GM18502 (cell line): ENCODE data around the gene KCTD1.

Experiments
- ATAC-seq: cut with Tn5 transposase; IDR thresholded peaks from one replicate; pipeline ENCODE4 v1.9.1; 2021; ENCODE audit warnings: mild to moderate bottlenecking; ENCODE audit not compliant: unreplicated experiment, poor library complexity

The KCTD1 gene

DNA sequence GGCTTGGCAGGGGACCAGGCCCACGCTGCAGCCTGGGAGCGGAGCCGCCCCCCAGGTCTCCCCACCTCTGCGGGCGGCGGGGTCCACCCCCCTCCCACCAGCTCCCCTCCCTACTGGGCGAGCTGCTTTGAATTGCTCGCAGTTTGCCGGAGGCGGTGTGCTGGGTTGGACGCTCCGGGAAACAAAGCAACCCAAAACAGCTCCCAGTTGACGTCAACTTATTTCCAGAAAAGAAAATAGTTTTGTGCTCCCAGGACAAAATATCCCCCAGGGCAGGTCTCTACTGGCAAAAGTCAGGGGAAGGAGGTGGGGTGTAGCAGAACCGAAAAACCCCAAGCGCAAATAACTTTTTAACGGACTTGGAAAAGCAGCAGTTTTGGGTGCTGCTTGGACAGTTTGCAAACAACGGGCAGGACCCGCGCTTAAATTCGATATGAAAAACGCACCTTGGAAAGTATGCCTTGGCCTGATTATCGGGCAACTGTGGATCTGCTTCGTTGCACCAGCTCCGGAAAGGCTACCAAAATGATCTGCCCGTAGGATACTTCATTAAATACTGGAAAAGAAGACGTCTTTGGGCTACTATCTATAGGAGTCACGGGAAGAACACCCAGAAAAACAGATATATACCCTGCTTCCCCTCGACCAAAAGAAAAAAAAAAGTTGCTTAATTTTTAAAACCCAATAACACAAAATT lies 2.8 kb upstream of the KCTD1 start:
- no peak for ATAC-seq

- peak; percentile 21 for ATAC-seq
Measured at GRCh38 chr18:26549263-26550094, 1.1 kb upstream of the KCTD1 start.

- ATAC-seq: peak; percentile 63
Measured at GRCh38 chr18:26547646-26548414, 523 bp downstream of the KCTD1 start.

GRCh38 chr18:26546875-26547645 lies 1.3 kb downstream of the KCTD1 start:
- ATAC-seq: no peak

- ATAC-seq: no peak
Measured at GRCh38 chr18:26546170-26546874, 2.0 kb downstream of the KCTD1 start.

DNA sequence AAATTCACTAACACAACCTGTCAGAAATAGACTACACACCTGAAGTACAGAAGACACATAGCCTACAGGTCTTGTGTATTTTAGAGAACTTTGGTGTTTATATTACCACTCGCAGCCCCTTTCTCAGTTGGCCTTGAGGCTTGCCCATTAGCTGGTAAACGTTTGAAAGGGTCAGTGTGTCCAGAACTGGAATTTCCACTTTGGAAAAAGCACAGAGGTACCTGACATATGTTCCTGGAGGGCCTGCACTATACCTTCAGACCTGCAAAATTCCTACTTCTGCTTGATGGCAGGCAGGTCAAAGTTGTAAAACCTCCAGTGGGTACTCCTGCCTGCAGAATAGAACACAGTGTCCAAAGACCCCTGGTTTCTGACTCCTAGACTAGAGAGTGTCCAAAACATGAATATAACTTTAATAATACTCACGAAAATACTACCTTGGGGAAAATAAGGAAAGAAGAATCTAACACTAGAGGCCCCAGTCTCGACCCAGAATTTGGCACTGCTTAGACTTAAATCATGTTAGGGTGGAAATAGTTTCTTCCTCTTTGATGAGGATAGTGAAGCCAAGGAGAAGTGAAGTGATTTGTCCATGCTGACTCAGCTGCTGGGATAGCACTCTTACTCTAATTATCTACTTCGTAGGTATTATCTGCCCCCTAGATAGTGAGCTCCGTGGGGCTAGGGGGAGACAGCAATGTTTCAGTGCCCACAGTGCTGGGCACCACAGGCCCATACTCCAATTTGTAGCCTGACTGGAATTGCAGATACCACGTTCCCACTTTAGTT lies 2.8 kb downstream of the KCTD1 start:
- ATAC-seq: no peak

DNA sequence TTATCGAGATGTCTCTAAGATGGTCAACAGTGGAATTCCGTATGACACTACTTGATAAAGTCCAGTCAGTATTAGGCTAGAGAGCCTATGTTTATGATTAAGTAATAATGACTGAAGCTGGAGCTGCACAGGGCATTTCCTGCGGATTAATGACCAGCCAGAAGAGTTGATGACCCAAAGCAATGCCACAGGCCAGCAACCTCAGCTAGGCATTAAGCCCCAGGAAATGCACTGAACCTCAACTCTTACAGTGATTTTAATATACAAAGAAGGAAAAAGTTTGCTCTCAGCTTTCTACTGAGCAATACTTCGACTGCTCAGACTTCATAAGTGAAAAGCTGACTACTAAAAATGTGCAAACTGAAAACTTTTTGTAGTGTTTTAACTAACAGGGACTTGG lies 3.9 kb downstream of the KCTD1 start:
- ATAC-seq: no peak

DNA sequence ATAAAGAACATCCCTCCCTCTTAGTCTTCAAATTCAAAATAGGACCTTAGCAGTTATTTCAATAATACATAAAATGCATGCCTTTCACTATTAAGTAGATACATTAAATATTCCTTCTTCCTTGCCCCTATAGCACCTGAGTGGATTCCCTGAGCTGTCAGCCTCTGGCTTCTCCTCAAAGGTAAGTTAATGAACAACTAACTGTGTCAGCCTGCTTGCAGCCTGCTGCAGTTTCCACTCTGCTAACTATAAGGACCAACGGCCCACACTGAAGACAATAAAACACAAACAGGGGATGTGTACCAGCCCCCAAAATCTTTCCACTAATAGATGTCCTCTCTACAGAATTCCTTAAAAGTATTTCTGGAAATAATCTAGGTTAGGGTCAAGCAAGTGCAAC lies 5.0 kb downstream of the KCTD1 start:
- no peak for ATAC-seq

DNA sequence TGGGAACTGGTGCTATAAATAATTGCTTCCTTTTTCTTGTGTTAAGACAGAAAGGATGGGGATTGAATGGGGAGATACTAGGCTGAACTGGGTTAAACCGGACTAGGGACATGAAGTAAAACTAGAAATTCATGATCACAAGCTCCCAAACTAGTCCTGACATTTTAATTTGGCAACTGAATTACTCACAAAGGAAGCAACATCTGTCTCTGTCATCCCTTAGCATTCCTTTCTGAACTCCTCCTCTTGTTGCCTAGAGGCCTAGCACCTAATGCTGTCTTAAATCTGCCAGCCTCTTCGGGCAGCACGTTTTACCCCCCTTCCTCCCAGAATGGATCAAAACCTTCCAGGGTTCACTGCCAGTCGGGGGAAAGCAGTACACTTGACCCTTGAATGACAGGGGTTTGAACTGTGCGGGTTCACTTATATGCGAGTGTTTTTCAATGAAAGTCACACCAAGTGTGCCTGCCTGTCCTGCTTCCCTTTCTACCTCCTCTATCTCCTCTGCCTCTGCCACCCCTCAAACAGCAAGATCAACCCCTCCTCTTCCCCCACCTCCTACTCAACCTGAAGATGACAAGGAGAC lies 8.2 kb downstream of the KCTD1 start:
- no peak for ATAC-seq

DNA sequence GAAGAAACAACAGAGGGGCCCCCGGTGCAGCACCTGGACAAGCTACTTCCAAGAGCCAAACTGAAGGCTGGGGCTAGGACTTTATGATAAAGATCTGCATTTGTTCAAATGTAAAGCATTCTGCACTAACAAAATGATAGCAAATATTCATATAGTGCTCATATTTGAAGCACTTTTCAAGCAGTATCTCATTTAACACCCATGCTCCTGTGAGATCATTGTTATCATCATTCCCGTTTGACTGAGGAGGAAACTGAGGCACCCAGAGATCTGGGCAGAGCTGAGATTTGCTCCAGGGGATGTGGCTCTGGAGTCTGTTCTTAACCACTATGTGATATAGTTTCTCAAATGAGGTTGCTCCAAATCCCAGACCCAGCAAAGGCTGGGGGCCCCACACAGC lies 9.8 kb downstream of the KCTD1 start:
- no peak for ATAC-seq

- ATAC-seq: no peak
Measured at GRCh38 chr18:26536664-26537063, 11.7 kb downstream of the KCTD1 start.

DNA sequence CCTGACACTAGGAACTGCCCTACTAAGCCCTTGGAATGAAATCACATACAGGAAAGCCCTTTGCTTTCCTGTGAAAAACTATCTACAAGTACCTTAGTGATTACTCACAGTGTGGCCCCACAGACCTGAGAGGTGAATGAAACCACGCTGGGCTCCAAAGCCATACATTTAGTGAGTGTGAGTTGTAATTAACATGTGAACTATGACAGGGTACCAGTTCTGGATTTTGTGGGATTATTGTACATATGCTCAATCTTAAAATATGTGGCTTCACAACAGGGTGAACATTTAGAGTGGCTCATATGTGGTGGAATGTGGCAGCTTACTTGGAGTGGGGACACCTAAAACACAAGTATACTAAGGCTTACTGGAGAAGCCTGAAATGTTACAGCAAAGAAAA lies 12.3 kb downstream of the KCTD1 start:
- ATAC-seq: no peak

- no peak for ATAC-seq
Measured at GRCh38 chr18:26535630-26536029, 12.7 kb downstream of the KCTD1 start.

DNA sequence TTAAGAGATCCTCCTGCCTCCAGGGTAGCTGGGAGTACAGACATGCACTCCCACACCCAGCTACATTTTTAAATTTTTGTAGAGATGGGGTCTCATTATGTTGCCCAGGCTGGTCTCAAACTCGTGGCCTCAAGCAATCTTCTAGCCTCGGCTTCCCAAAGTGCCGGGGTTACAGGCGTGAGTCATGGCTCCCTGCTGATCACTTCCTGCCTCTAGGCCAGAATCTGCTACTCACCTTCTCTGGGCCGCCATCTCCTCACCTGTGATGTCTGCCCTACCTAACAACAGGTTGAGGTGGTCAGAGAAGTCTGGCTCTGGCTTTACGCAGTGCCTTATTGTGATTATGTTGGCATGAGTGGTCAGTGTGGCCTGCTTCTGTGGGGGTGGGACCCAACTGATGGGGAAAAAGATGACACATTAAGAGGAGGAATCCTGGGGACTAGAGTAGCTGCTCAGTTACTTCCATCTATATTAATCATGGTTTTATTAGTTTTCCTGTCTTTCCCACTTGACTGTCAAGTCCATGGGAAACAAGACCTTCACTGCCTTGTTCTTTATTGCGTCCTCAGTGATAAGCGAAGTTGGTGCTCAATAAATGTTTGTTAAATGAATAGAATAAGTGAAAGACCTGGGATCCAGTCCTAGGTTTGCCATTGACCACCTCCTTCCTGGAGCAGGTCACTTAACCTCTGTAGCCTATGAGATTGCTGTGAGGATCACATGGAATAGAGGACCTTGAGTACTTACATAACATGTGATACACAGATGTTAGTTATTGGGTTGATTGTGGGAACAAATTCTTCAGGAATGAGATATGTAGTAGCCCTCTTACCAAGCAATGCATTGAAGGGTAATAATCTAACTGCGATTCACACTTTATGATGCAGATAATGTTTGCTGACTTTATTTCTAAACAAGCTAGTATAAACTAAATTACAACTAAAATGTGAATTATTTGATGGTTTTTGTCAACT lies 15.7 kb downstream of the KCTD1 start:
- ATAC-seq: no peak

DNA sequence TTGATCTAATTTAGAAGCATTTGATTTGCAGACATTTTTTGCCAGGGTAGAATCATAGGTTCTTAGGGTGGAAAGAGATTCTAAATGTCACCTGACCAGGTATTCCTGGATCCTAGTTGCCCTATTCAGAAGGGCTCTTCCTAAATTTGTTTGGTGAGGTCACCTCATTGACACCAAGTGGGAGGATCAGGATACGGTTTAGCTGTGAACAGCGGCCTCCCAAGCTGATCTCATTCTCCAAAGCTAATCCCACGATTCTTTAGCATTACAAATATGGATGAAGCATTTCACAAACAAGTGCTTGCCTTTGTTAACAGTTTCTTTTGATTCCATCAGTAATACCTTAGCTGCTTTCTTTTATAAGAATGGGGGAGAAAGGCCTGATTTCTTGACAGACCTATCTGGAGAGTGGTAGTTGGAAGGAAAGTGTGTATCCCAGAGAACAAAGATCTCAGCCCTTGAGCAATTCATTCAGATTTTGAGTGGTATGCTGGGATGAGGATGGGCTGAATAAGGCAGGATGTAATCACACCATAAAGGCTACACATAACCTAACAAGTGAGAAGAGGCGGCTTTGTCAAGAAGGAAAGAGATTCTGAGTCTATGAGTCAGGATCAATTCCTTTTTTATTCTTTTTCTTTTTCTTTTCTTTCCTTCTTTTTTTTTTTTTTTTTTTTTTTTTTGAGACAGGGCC lies 16.6 kb downstream of the KCTD1 start:
- ATAC-seq: no peak

DNA sequence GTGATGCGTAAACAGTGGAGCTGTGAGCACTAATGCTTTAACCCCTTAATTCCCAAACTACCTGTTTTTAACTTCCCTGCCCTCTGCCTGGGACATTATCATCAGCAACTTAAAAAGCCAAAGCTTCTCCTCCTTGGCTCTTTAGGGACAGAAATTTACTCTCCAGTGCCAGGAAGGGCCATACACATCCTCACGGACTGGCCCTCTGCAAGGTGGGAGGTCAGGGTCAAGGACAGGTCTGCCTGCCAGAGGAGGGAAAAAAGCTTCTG lies 21.5 kb downstream of the KCTD1 start:
- ATAC-seq: no peak
